H1 (cell line): ENCODE data around the gene GFRA4. TPM values are rescaled to one million over a fixed set of nuclear protein-coding genes. Genes with fewer than 3 reads are reported as not detected.

Experiments
- CBX8 ChIP-seq: fragments of 300-800, 300-1000 bp; sonication (generic); IDR thresholded peaks from 2 replicates; pipeline ENCODE4 v1.7.1; 2016; ENCODE audit warnings: low read depth, low read length, borderline replicate concordance
- SRF ChIP-seq: IDR thresholded peaks from 2 replicates; pipeline ENCODE4 v1.6.1; 2011; ENCODE audit warnings: mild to moderate bottlenecking, low read depth, low read length, moderate library complexity
- TEAD4 ChIP-seq: IDR thresholded peaks from 2 replicates; pipeline ENCODE4 v1.6.1; 2012; ENCODE audit warnings: low read depth, low read length, inconsistent platforms, mixed read lengths
- polyA plus RNA-seq, 7 experiments: library from polyadenylated mRNA; depleted of rRNA in 3 of 7; stranded (reverse) in 5 of 7; unstranded in 2 of 7; fragments of >200 nt in 5 of 7; fragments of 200-250 nt in 2 of 7; gene quantifications; 1 replicate in 5 of 7; 2 replicates in 1 of 7; 4 replicates in 1 of 7; pipeline versions ENCODE4 v1.2.1 to v1.2.3, GENCODE V29; 2011 to 2013; ENCODE audit warnings: missing spikeins in 2 of 7, mixed read lengths in 2 of 7
- total RNA-seq: library from RNA; stranded (reverse); fragmentation: NEBNext Ultra II Directional; extraction: Animal tissue kit (Norgen Biotek cat#: 25700); gene quantifications from 2 replicates; pipeline ENCODE4 v1.2.1, GENCODE V29; 2021
- TF ChIP-seq, protein P1 (sequence below): fragments of 300-600 bp; sonication (generic); IDR thresholded peaks from 2 replicates; pipeline ENCODE4 v1.7.1; 2012; ENCODE audit warnings: low read length, moderate library complexity, mild to moderate bottlenecking, inconsistent platforms; ENCODE audit not compliant: insufficient replicate concordance

Gene GFRA4
- total and polyA plus RNA-seq, 2 of the 8 experiments (the other 6 are each of a cell fraction or from before 2014, with no cell fraction given) = 0.05 TPM; not detected in 1

DNA sequence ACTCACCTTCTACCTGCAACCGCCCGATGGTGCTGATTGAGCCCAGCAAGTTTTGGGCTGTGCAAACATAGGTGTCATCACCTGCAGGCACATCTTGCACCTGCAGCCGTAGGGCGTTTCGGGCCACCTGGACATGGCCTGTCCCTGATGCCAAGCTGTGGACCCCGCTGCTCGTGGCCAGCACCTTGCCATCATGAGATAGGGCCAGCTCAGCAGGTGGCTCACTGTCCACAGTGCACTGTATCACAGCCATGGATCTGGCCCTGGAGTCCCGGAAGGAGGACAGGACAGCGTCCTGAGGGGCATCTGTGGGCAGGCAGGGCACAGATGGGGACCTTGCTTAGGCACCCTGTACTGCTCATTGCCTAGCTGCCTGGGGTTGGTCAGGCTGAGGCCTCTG is 28.7 kb upstream of the GFRA4 start (continued):
- TF ChIP-seq CBX8 (no peak), TEAD4 (no peak), SRF (no peak)
- TF ChIP-seq, protein P1, sequence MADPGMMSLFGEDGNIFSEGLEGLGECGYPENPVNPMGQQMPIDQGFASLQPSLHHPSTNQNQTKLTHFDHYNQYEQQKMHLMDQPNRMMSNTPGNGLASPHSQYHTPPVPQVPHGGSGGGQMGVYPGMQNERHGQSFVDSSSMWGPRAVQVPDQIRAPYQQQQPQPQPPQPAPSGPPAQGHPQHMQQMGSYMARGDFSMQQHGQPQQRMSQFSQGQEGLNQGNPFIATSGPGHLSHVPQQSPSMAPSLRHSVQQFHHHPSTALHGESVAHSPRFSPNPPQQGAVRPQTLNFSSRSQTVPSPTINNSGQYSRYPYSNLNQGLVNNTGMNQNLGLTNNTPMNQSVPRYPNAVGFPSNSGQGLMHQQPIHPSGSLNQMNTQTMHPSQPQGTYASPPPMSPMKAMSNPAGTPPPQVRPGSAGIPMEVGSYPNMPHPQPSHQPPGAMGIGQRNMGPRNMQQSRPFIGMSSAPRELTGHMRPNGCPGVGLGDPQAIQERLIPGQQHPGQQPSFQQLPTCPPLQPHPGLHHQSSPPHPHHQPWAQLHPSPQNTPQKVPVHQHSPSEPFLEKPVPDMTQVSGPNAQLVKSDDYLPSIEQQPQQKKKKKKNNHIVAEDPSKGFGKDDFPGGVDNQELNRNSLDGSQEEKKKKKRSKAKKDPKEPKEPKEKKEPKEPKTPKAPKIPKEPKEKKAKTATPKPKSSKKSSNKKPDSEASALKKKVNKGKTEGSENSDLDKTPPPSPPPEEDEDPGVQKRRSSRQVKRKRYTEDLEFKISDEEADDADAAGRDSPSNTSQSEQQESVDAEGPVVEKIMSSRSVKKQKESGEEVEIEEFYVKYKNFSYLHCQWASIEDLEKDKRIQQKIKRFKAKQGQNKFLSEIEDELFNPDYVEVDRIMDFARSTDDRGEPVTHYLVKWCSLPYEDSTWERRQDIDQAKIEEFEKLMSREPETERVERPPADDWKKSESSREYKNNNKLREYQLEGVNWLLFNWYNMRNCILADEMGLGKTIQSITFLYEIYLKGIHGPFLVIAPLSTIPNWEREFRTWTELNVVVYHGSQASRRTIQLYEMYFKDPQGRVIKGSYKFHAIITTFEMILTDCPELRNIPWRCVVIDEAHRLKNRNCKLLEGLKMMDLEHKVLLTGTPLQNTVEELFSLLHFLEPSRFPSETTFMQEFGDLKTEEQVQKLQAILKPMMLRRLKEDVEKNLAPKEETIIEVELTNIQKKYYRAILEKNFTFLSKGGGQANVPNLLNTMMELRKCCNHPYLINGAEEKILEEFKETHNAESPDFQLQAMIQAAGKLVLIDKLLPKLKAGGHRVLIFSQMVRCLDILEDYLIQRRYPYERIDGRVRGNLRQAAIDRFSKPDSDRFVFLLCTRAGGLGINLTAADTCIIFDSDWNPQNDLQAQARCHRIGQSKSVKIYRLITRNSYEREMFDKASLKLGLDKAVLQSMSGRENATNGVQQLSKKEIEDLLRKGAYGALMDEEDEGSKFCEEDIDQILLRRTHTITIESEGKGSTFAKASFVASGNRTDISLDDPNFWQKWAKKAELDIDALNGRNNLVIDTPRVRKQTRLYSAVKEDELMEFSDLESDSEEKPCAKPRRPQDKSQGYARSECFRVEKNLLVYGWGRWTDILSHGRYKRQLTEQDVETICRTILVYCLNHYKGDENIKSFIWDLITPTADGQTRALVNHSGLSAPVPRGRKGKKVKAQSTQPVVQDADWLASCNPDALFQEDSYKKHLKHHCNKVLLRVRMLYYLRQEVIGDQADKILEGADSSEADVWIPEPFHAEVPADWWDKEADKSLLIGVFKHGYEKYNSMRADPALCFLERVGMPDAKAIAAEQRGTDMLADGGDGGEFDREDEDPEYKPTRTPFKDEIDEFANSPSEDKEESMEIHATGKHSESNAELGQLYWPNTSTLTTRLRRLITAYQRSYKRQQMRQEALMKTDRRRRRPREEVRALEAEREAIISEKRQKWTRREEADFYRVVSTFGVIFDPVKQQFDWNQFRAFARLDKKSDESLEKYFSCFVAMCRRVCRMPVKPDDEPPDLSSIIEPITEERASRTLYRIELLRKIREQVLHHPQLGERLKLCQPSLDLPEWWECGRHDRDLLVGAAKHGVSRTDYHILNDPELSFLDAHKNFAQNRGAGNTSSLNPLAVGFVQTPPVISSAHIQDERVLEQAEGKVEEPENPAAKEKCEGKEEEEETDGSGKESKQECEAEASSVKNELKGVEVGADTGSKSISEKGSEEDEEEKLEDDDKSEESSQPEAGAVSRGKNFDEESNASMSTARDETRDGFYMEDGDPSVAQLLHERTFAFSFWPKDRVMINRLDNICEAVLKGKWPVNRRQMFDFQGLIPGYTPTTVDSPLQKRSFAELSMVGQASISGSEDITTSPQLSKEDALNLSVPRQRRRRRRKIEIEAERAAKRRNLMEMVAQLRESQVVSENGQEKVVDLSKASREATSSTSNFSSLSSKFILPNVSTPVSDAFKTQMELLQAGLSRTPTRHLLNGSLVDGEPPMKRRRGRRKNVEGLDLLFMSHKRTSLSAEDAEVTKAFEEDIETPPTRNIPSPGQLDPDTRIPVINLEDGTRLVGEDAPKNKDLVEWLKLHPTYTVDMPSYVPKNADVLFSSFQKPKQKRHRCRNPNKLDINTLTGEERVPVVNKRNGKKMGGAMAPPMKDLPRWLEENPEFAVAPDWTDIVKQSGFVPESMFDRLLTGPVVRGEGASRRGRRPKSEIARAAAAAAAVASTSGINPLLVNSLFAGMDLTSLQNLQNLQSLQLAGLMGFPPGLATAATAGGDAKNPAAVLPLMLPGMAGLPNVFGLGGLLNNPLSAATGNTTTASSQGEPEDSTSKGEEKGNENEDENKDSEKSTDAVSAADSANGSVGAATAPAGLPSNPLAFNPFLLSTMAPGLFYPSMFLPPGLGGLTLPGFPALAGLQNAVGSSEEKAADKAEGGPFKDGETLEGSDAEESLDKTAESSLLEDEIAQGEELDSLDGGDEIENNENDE = no peak
